Astrocyte of the spinal cord (primary cell): ENCODE results near the gene FAM8A1.

ENCODE experiments used
- DNase-seq: peaks from one replicate; pipeline ENCODE4 v3.0.0; 2011; ENCODE audit warnings: low read depth, low spot score
- H3K4me3 ChIP-seq: 2 replicates; pipeline ENCODE4 v1.5.1; 2011; ENCODE audit warnings: low read depth, mild to moderate bottlenecking, low read length, moderate library complexity
- CTCF ChIP-seq: IDR thresholded peaks from 2 replicates; pipeline ENCODE4 v1.5.1; 2012; ENCODE audit warnings: low read depth, mild to moderate bottlenecking, low read length, inconsistent platforms
- in situ Hi-C: cut with HindIII; loops from 2 replicates; pipeline ENCODE4 v1.10.0; 2017; ENCODE audit warnings: low sequenced_read_pairs

Gene FAM8A1

DNA sequence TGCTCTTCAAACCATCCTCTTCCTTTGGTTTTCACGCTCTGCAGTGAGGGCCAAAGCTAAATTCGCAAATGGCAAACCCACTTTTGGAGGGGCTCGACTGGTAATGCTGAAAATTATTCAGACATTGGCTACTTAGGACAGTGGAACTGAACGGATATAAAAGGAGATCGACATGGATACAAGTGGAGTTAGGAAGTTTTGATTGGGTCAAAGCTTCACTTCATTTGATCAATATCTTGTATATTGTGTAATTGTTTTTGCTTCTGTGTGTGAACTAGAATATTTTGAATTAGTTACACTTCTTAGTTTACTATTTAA is 1.2 kb downstream of the FAM8A1 start:
- in situ Hi-C loops: no loop called here
- no peak for DNase-seq
- H3K4me3 ChIP-seq: peak overlapping the region; percentile 75
- TF ChIP-seq CTCF: no peak

DNA sequence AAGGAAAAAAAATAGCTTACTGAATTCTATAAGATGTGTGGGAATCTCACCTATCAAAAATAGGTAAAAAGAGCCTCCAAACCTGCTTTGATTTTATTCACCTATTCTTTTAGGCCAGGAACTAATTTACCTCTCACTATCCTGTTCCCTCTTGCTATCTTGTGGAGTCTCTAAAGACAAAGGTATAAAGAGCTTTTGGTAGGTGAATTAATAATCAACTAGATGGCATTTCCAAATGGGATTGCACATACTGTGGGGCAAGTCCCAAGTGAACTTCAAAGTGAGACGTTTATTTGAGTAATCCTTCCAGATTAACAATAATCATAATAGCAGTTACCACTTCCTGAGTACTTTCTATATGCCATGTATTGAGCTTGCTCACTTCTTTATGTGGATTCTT is 2.8 kb downstream of the FAM8A1 start:
- DNase-seq: no peak
- in situ Hi-C loops: no loop called here
- H3K4me3 ChIP-seq: no peak overlapping the region
- TF ChIP-seq CTCF: no peak

DNA sequence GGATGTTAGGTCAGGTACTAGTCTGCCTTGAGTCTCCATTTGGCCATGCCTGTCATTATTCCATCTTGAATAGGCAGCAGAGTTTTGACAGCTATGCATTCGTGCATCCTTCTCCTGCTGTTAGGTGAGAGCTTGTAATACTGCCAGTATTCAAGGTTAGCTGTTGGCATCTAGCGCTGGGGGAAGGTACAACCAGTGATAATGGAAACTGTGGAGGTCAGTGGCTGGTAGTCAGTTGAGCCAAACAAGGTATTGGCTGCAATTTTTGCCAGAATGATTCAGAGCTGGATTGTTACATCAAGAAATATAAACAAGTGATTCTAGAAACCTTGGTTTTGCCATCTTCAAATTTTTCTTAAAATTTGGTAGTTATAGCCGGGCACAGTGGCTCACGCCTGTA is 6.5 kb downstream of the FAM8A1 start:
- no peak for TF ChIP-seq CTCF
- DNase-seq: no peak
- in situ Hi-C loops: no loop called here
- no peak overlapping the region for H3K4me3 ChIP-seq

GRCh38 chr6:17610835-17611234 is 10.7 kb downstream of the FAM8A1 start:
- in situ Hi-C loops: no loop called here
- no peak overlapping the region for H3K4me3 ChIP-seq
- no peak for DNase-seq
- TF ChIP-seq CTCF: no peak

DNA sequence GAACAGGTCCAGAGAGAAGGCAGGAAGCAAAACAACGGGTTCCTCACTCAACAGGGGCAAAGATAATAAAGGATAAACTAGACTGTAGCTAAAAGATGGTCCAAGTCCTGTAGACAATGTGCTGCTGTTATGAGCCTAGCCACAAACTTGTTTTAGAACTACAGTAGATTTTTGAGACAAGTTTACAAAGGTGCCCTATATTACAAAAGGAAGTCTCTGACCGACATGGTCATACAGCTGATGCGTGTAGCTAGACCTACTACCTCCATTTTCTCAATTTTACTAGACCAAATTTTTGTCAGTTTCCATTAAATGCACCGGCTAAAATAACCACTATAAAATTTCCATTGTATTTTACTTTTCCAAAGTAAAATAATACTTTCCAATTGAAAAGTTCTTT is 11.9 kb downstream of the FAM8A1 start:
- in situ Hi-C loops: no loop called here
- no peak for DNase-seq
- TF ChIP-seq CTCF: no peak
- no peak overlapping the region for H3K4me3 ChIP-seq

DNA sequence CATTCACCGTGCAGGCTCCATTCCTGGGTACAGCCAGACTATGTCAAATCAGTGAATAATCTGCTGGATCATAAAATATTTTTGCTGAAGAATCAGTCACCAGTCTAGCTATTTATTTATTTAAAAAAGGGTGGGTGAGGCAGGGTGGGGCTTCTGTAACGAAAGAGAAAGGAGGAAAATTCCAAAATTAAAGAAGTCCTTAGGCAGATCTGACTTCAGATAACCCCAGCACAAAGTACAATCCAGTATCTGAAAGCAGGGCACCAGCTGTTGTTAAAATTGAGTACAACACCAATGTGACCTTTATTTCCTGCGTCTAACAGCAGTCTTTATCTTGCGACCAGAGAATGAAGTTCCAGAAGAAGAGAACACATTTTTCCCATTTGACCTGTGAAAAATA is 15.7 kb downstream of the FAM8A1 start:
- DNase-seq: no peak
- no peak for TF ChIP-seq CTCF
- no peak overlapping the region for H3K4me3 ChIP-seq
- in situ Hi-C loops: no loop called here

- no peak for DNase-seq
- TF ChIP-seq CTCF: no peak
- no peak overlapping the region for H3K4me3 ChIP-seq
- in situ Hi-C loops: no loop called here
These were observed 20.9 kb downstream of the FAM8A1 start for GRCh38 chr6:17621003-17621402.
